Measurements from ENCODE around the gene SQOR.

GRCh38 chr15:45586601-45587094 lies 48.2 kb upstream of the SQOR start:
- TF ChIP-seq CTCF (conservative IDR thresholded peaks at IDR 0.05) (no peak), EZH2 (IDR thresholded peaks at IDR 0.05; ENCODE audit: low read depth) (no peak)

All from PC-9 (cell line).